GM23338 (cell line): ENCODE measurements around the gene BAIAP2. TPM values are rescaled to one million over a fixed set of nuclear protein-coding genes. Genes with fewer than 3 reads are reported as not detected.

Source experiments
- ATAC-seq: fragments of 200-7000 bp; cut with Tn5 transposase; 3 replicates; pipeline ENCODE4 v1.9.1; 2020
- DNase-seq: peaks from one replicate; pipeline ENCODE4 v3.0.0-alpha.2; 2015; ENCODE audit warnings: low spot score
- H2AFZ ChIP-seq: fragments of 200-600 bp; sonication (generic); 2 replicates; pipeline ENCODE4 v1.8.0; 2016; ENCODE audit warnings: antibody characterized with exemption, mild to moderate bottlenecking, moderate library complexity
- H3F3A ChIP-seq: fragments of 200-600 bp; sonication (generic); replicated peaks from 2 replicates; pipeline ENCODE4 v1.8.0; 2017; ENCODE audit warnings: antibody characterized with exemption, mixed run types, low read depth
- H3K27ac ChIP-seq: fragments of 200-600 bp; sonication (generic); 2 replicates; pipeline ENCODE4 v1.6.1; 2016; ENCODE audit warnings: low read depth
- H3K27me3 ChIP-seq: fragments of 200-600 bp; sonication (generic); 2 replicates; pipeline ENCODE4 v1.8.0; 2016; ENCODE audit warnings: mild to moderate bottlenecking, mixed run types, moderate library complexity; ENCODE audit not compliant: insufficient read depth
- H3K36me3 ChIP-seq: fragments of 200-600 bp; sonication (generic); 2 replicates; pipeline ENCODE4 v1.8.0; 2016; ENCODE audit warnings: mild to moderate bottlenecking; ENCODE audit not compliant: insufficient read depth
- H3K4me1 ChIP-seq: fragments of 200-600 bp; sonication (generic); 2 replicates; pipeline ENCODE4 v1.8.0; 2016; ENCODE audit warnings: mild to moderate bottlenecking, moderate library complexity; ENCODE audit not compliant: insufficient read depth
- H3K4me2 ChIP-seq: fragments of 200-600 bp; sonication (generic); 2 replicates; pipeline ENCODE4 v1.7.1; 2017; ENCODE audit warnings: mixed run types
- H3K4me3 ChIP-seq: fragments of 200-600 bp; sonication (generic); 2 replicates; pipeline ENCODE4 v1.6.1; 2016; ENCODE audit warnings: mixed run types
- H3K79me2 ChIP-seq: fragments of 200-600 bp; sonication (generic); replicated peaks from 2 replicates; pipeline ENCODE4 v1.8.0; 2017; ENCODE audit warnings: mild to moderate bottlenecking; ENCODE audit not compliant: insufficient read depth
- H3K9me2 ChIP-seq: fragments of 200-600 bp; sonication (generic); 2 replicates; pipeline ENCODE4 v1.8.0; 2017; ENCODE audit not compliant: insufficient read depth
- H4K20me1 ChIP-seq: fragments of 200-600 bp; sonication (generic); replicated peaks from 2 replicates; pipeline ENCODE4 v1.8.0; 2017; ENCODE audit warnings: mild to moderate bottlenecking; ENCODE audit not compliant: insufficient read depth
- H3K27ac Mint-ChIP-seq: 2 replicates; pipeline ENCODE4 v1.8.0; 2020; ENCODE audit warnings: inconsistent platforms, mild to moderate bottlenecking, moderate library complexity, mixed read lengths
- H3K27me3 Mint-ChIP-seq: 3 replicates; pipeline ENCODE4 v1.8.0; 2022; ENCODE audit warnings: low read depth, mild to moderate bottlenecking, moderate library complexity, mixed read lengths, inconsistent platforms; ENCODE audit not compliant: insufficient read depth, poor library complexity
- H3K36me3 Mint-ChIP-seq: 3 replicates; pipeline ENCODE4 v1.8.0; 2021; ENCODE audit warnings: low read depth, mild to moderate bottlenecking, inconsistent platforms, moderate library complexity, mixed read lengths
- H3K4me1 Mint-ChIP-seq: 3 replicates; pipeline ENCODE4 v1.8.0; 2020; ENCODE audit warnings: mild to moderate bottlenecking, inconsistent platforms, mixed read lengths
- H3K4me3 Mint-ChIP-seq: 3 replicates; pipeline ENCODE4 v1.8.0; 2021; ENCODE audit warnings: moderate library complexity, mild to moderate bottlenecking, inconsistent platforms, mixed read lengths
- H3K9me3 Mint-ChIP-seq: 3 replicates; pipeline ENCODE4 v1.8.0; 2020; ENCODE audit warnings: moderate library complexity, mild to moderate bottlenecking, inconsistent platforms, mixed read lengths
- CREB1 ChIP-seq: fragments of 250-450 bp; sonication (Bioruptor Pico); IDR thresholded peaks from 2 replicates; pipeline ENCODE4 v1.5.0; 2020; ENCODE audit warnings: low read depth, mild to moderate bottlenecking, moderate library complexity
- CTCF ChIP-seq, 2 experiments: fragments of 200-600 bp in 1 of 2; sonication (generic) in 1 of 2; conservative IDR thresholded peaks; 2 replicates each; pipeline versions ENCODE4 v1.5.1 to v1.6.1; 2016 to 2017; ENCODE audit warnings: antibody characterized with exemption in 2 of 2, low read depth in 2 of 2, mild to moderate bottlenecking in 2 of 2, moderate library complexity in 1 of 2
- ETS1 ChIP-seq: IDR thresholded peaks from 2 replicates; pipeline ENCODE4 v1.6.1; 2016; ENCODE audit warnings: antibody characterized with exemption
- EZH2 ChIP-seq: fragments of 200-600 bp; sonication (generic); IDR thresholded peaks from one replicate; pipeline ENCODE4 v1.8.0; 2017; ENCODE audit warnings: antibody characterized with exemption, mild to moderate bottlenecking, low read depth; ENCODE audit not compliant: unreplicated experiment
- EZH2phosphoT487 ChIP-seq: fragments of 200-600 bp; sonication (generic); IDR thresholded peaks from one replicate; pipeline ENCODE4 v1.8.1; 2018; ENCODE audit warnings: antibody characterized with exemption; ENCODE audit not compliant: unreplicated experiment
- POLR2AphosphoS5 ChIP-seq: IDR thresholded peaks from 2 replicates; pipeline ENCODE4 v1.6.1; 2016; ENCODE audit warnings: antibody characterized with exemption, low read depth
- REST ChIP-seq: IDR thresholded peaks from one replicate; pipeline ENCODE4 v1.6.1; 2018; ENCODE audit warnings: antibody characterized with exemption; ENCODE audit not compliant: unreplicated experiment
- STAT1 ChIP-seq: IDR thresholded peaks from one replicate; pipeline ENCODE4 v1.6.1; 2016; ENCODE audit warnings: antibody characterized with exemption; ENCODE audit not compliant: unreplicated experiment
- ZNF114 ChIP-seq: fragments of 250-450 bp; sonication (Bioruptor Pico); IDR thresholded peaks from 2 replicates; pipeline ENCODE4 v1.5.0; 2020; ENCODE audit warnings: mild to moderate bottlenecking, moderate library complexity
- ZNF331 ChIP-seq: fragments of 250-450 bp; sonication (Bioruptor Pico); IDR thresholded peaks from 2 replicates; pipeline ENCODE4 v1.5.0; 2020; ENCODE audit warnings: low read depth, mild to moderate bottlenecking, moderate library complexity
- polyA plus RNA-seq: library from polyadenylated mRNA; unstranded; fragments of >200 nt; fragmentation: Nextera tagmentation; extraction: Ambion mirVana; gene quantifications from 2 replicates; pipeline ENCODE4 v1.2.1, GENCODE V29; 2016
- total RNA-seq: library from RNA; depleted of rRNA; stranded (reverse); fragments of >200 nt; shearing (Covaris generic); gene quantifications from 2 replicates; pipeline ENCODE4 v1.2.3, GENCODE V29; 2014

Gene BAIAP2
- total and polyA plus RNA-seq, 2 experiments from 2014 or later, result 21.7 to 22.7 TPM

GRCh38 chr17:81106716-81107115 is 71.8 kb downstream of the BAIAP2 start (continued):
- TF ChIP-seq CTCF (conservative IDR thresholded peaks at IDR 0.05; ENCODE audit: low read depth in 2 of 2), result no peak
- no peak for TF ChIP-seq EZH2phosphoT487
- TF ChIP-seq EZH2, result no peak
- no peak for TF ChIP-seq ZNF331

- Histone ChIP-seq H3F3A (no peaks in the 10 kb centered on the region), H3K27ac (no peak overlapping the region), H3K4me1 (no peaks in the 10 kb centered on the region), H3K4me3 (no peak overlapping the region), H3K9me2 (no peaks in the 10 kb centered on the region), H3K79me2 (no peaks in the 10 kb centered on the region), H2AFZ (no peak overlapping the region), H3K36me3 (no peaks in the 10 kb centered on the region), H3K27me3 (no peaks in the 10 kb centered on the region), H3K4me2 (no peak overlapping the region), H4K20me1 (no peaks in the 10 kb centered on the region)
- Mint-ChIP-seq H3K4me3 (no peak overlapping the region), H3K27me3 (peaks cover 9% of the 10 kb centered on the region), H3K9me3 (no peaks in the 10 kb centered on the region), H3K27ac (no peak overlapping the region), H3K4me1 (no peaks in the 10 kb centered on the region), H3K36me3 (no peaks in the 10 kb centered on the region)
- no peak for ATAC-seq
- TF ChIP-seq POLR2AphosphoS5, result no peak
- TF ChIP-seq EZH2phosphoT487, result no peak
- no peak for TF ChIP-seq ZNF114 (CRISPR knock-in tag)
- no peak for TF ChIP-seq REST
- no peak for TF ChIP-seq CREB1
- TF ChIP-seq EZH2, result no peak
- no peak for TF ChIP-seq ETS1
- no peak for TF ChIP-seq ZNF331
- TF ChIP-seq STAT1, result no peak
- no peak for DNase-seq
Observed at GRCh38 chr17:81108220-81108619, 73.3 kb downstream of the BAIAP2 start.
